K562 (cell line): ENCODE data around the gene MYO9A. TPM values are rescaled to one million over a fixed set of nuclear protein-coding genes. Genes with fewer than 3 reads are reported as not detected.

Source experiments
- ATAC-seq: fragments of 200-7000 bp; cut with Tn5 transposase; 3 replicates; pipeline ENCODE4 v1.9.1; 2020; ENCODE audit warnings: moderate library complexity
- BruUV-seq: library from RNA; stranded (reverse); fragments of 400-500 nt; replicated peaks from 2 replicates; lab custom pipeline; 2021; lab: Mats Ljungman, UMichigan
- CTCF ChIA-PET: fragments of 300-600 bp; formaldehyde crosslinking; extraction: SDS; loops from one replicate; lab custom pipeline; 2021; ENCODE audit warnings: low intra/inter-chr PET ratio; lab: Yijun Ruan, JAX
- POLR2A ChIA-PET: fragments of 300-600, 350-650 bp; sonication (Branson Sonifier 250); formaldehyde crosslinking; extraction: SDS; loops from one replicate; lab custom pipeline; 2021; ENCODE audit warnings: antibody characterized with exemption, inconsistent platforms; lab: Yijun Ruan, JAX
- DNase-seq, 4 experiments: peaks; one replicate each; pipeline versions ENCODE4 v3.0.0 to v3.0.0-alpha.2; 2011 to 2018; ENCODE audit warnings: low spot score in 3 of 4, mixed read lengths in 3 of 4; ENCODE audit errors: extremely low read depth in 1 of 4
- FAIRE-seq: peaks from 2 replicates; lab custom pipeline; 2011; peaks lifted over from hg19 to GRCh38; lab: Jason Lieb, UNC
- H2AFZ ChIP-seq: 2 replicates; pipeline ENCODE4 v1.6.0; 2011; ENCODE audit warnings: low read depth, low read length, control low read depth, inconsistent platforms
- H3K27ac ChIP-seq: fragments of 200-600 bp; 3 replicates; pipeline ENCODE4 v1.8.0; 2011; ENCODE audit warnings: low read depth, mild to moderate bottlenecking, control low read depth, inconsistent platforms, low read length, moderate library complexity, mixed read lengths; ENCODE audit errors: extremely low read depth
- H3K27me3 ChIP-seq, 2 experiments: fragments of 300-600 bp in 1 of 2; 2 replicates in 1 of 2; 3 replicates in 1 of 2; pipeline versions ENCODE4 v1.6.0 to v1.8.0; 2011; ENCODE audit warnings: inconsistent platforms in 2 of 2, low read length in 2 of 2, mild to moderate bottlenecking in 1 of 2, mixed read lengths in 1 of 2, moderate library complexity in 1 of 2; ENCODE audit not compliant: control insufficient read depth in 2 of 2, insufficient read depth in 2 of 2
- H3K36me3 ChIP-seq: fragments of 300-600 bp; 3 replicates; pipeline ENCODE4 v1.8.0; 2011; ENCODE audit warnings: mild to moderate bottlenecking, low read length, inconsistent platforms; ENCODE audit not compliant: control insufficient read depth, insufficient read depth
- H3K4me1 ChIP-seq, 2 experiments: fragments of 200-600 bp in 1 of 2; replicated peaks in 1 of 2; 2 replicates in 1 of 2; 3 replicates in 1 of 2; pipeline versions ENCODE4 v1.5.1 to v1.8.0; 2011; ENCODE audit warnings: inconsistent platforms in 2 of 2, low read length in 2 of 2, mild to moderate bottlenecking in 1 of 2, mixed read lengths in 1 of 2, moderate library complexity in 1 of 2; ENCODE audit not compliant: control insufficient read depth in 2 of 2, insufficient read depth in 2 of 2
- H3K4me2 ChIP-seq: 2 replicates; pipeline ENCODE4 v1.6.1; 2011; ENCODE audit warnings: low read length, control low read depth, inconsistent platforms, mixed read lengths; ENCODE audit not compliant: insufficient read depth
- H3K4me3 ChIP-seq: fragments of 200-600 bp; sonication (generic), shearing (Covaris generic); 2 replicates; pipeline ENCODE4 v1.5.1; 2016; ENCODE audit warnings: control low read depth, inconsistent platforms
- H3K79me2 ChIP-seq: fragments of 200-600 bp; 3 replicates; pipeline ENCODE4 v1.8.0; 2011; ENCODE audit warnings: low read length, inconsistent platforms; ENCODE audit not compliant: control insufficient read depth, insufficient read depth
- H3K9ac ChIP-seq, 2 experiments: 2 replicates each; pipeline versions ENCODE4 v1.6.0 to v1.6.1; 2011; ENCODE audit warnings: low read depth in 2 of 2, low read length in 2 of 2, control low read depth in 1 of 2, inconsistent platforms in 1 of 2, mild to moderate bottlenecking in 1 of 2, mixed read lengths in 1 of 2; ENCODE audit not compliant: insufficient read depth in 1 of 2
- H3K9me1 ChIP-seq: one replicate; pipeline ENCODE4 v1.6.0; 2011; ENCODE audit warnings: inconsistent platforms, mild to moderate bottlenecking, low read length, moderate library complexity; ENCODE audit not compliant: control insufficient read depth, insufficient read depth
- H3K9me3 ChIP-seq: replicated peaks from 2 replicates; pipeline ENCODE4 v1.5.1; 2011; ENCODE audit warnings: low read depth, low read length, inconsistent platforms; ENCODE audit not compliant: control insufficient read depth, insufficient read depth
- H4K20me1 ChIP-seq: replicated peaks from 2 replicates; pipeline ENCODE4 v1.6.1; 2011; ENCODE audit warnings: low read length, inconsistent platforms, mixed read lengths; ENCODE audit not compliant: control insufficient read depth, insufficient read depth
- HNRNPUL1 ChIP-seq: fragments of 200-400 bp; formaldehyde crosslinking; IDR thresholded peaks from 2 replicates; pipeline ENCODE4 v1.6.1; 2017; ENCODE audit warnings: low read length
- KLF6 ChIP-seq: fragments of 250-450 bp; sonication (Bioruptor Pico); IDR thresholded peaks from 2 replicates; pipeline ENCODE4 v1.4.0; 2020; ENCODE audit warnings: mild to moderate bottlenecking, moderate library complexity, borderline replicate concordance
- NFXL1 ChIP-seq: fragments of 450-650 bp; formaldehyde crosslinking; IDR thresholded peaks from 2 replicates; pipeline ENCODE4 v1.4.0; 2021; ENCODE audit warnings: mild to moderate bottlenecking
- YY1 ChIP-seq, 3 experiments: IDR thresholded peaks; 2 replicates each; pipeline ENCODE4 v1.6.1; 2011; ENCODE audit warnings: low read length in 2 of 3, mild to moderate bottlenecking in 2 of 3, moderate library complexity in 2 of 3, borderline replicate concordance in 1 of 3, control low read depth in 1 of 3, low read depth in 1 of 3; ENCODE audit not compliant: insufficient read depth in 3 of 3, insufficient replicate concordance in 2 of 3, control insufficient read depth in 1 of 3, insufficient read length in 1 of 3; ENCODE audit errors: extremely low read depth in 1 of 3
- ZNF384 ChIP-seq: IDR thresholded peaks from 2 replicates; pipeline ENCODE4 v1.6.1; 2012; ENCODE audit warnings: low read depth, low read length, improper control_type of control experiment
- WGBS: fragments of 100-300 bp; shearing (Covaris generic); methylation state at CpG from one replicate; pipeline ENCODE4 v1.1.6; 2016; ENCODE audit warnings: low coverage, mixed read lengths; ENCODE audit not compliant: insufficient coverage; ENCODE audit errors: missing lambda C conversion rate; 5-methylcytosine and 5-hydroxymethylcytosine counted together
- in situ Hi-C: fragments of 300-500 bp; cut with MboI; formaldehyde crosslinking; loops from 4 replicates; pipeline ENCODE4 v1.15.0; 2018; ENCODE audit warnings: inconsistent platforms, mixed read lengths
- intact Hi-C: fragments of 100-400 bp; cut with micrococcal nuclease; formaldehyde crosslinking; loops from 2 replicates; pipeline ENCODE4 v1.14.2; 2022
- polyA plus RNA-seq, 8 experiments: library from polyadenylated mRNA; depleted of rRNA in 4 of 8; stranded (reverse) in 5 of 8; unstranded in 3 of 8; fragments of >200 nt; fragmentation: Nextera tagmentation in 2 of 8; fragmentation: Illumina TruSeq in 1 of 8; extraction: Ambion mirVana in 2 of 8; extraction: Trizol in 1 of 8; gene quantifications; 2 replicates each; pipeline versions ENCODE4 v1.2.1 to v1.2.3, GENCODE V29; 2011 to 2014; ENCODE audit warnings: inconsistent platforms in 1 of 8, missing spikeins in 1 of 8
- total RNA-seq, 7 experiments: library from RNA; depleted of rRNA in 6 of 7; stranded (reverse); fragments of >200 nt in 6 of 7; fragmentation: Illumina TruSeq in 2 of 7; extraction: Trizol in 2 of 7; gene quantifications; 2 replicates each; pipeline versions ENCODE4 v1.2.1 to v1.2.3, GENCODE V29; 2011 to 2021; ENCODE audit warnings: low replicate concordance in 1 of 7
- TF ChIP-seq, protein P1 (sequence below): fragments of 450-650 bp; formaldehyde crosslinking; IDR thresholded peaks from 2 replicates; pipeline ENCODE4 v1.4.0; 2022; ENCODE audit warnings: missing genetic modification characterization
- TF ChIP-seq, protein P2 (sequence below), 2 experiments: IDR thresholded peaks; 2 replicates each; pipeline ENCODE4 v1.6.1; 2012; ENCODE audit warnings: improper control_type of control experiment in 2 of 2, low read depth in 2 of 2, low read length in 2 of 2, borderline replicate concordance in 1 of 2
- TF ChIP-seq, protein P3 (sequence below): fragments of 250-450 bp; sonication (Bioruptor Pico); IDR thresholded peaks from 2 replicates; pipeline ENCODE4 v1.4.0; 2020; ENCODE audit warnings: mild to moderate bottlenecking, moderate library complexity, borderline replicate concordance
- TF ChIP-seq, protein P4 (sequence below): fragments of 250-450 bp; sonication (Bioruptor Pico); IDR thresholded peaks from 2 replicates; pipeline ENCODE4 v1.8.0; 2021; ENCODE audit warnings: borderline replicate concordance, mild to moderate bottlenecking, moderate library complexity; ENCODE audit not compliant: poor library complexity, severe bottlenecking
- TF ChIP-seq, protein P5 (sequence below), 2 experiments: fragments of 150-350 bp in 1 of 2; IDR thresholded peaks; 2 replicates each; pipeline ENCODE4 v1.6.1; 2012 to 2016; ENCODE audit warnings: low read depth in 2 of 2, low read length in 2 of 2, mild to moderate bottlenecking in 1 of 2, moderate library complexity in 1 of 2

The MYO9A gene
- total and polyA plus RNA-seq, 9 of the 15 experiments (the other 6 are each of a cell fraction or from before 2014, with no cell fraction given) = 1.9 to 15.4 (median 5.8) TPM

DNA sequence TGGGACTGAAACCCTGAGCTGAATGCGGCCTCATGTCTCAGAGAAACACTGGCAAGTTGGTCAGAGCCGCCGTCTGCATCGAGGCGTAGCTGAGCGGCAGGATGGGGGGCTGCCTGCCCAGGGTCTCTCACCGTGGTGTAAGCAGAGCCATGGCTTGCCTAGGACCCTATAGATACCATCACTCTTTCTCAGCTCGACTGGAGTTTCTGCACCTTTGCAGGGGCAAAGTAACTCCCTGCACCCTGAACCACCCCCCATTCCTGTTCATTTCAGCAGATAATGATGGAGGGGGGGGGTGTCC lies 336.0 kb downstream of the MYO9A start:
- Histone ChIP-seq H3K36me3 (no peaks in the 10 kb centered on the region), H3K9ac (no peak overlapping the region), H3K9me1 (no peaks in the 10 kb centered on the region), H4K20me1 (peaks cover 4% of the 10 kb centered on the region; the same call in 1 of the 2 replicates), H3K4me1 (no peaks in the 10 kb centered on the region), H3K79me2 (no peaks in the 10 kb centered on the region), H2AFZ (no peak overlapping the region), H3K9me3 (no peaks in the 10 kb centered on the region), H3K4me3 (no peak overlapping the region), H3K27ac (no peak overlapping the region), H3K4me2 (no peak overlapping the region), H3K27me3 (peaks cover 32 to 44% of the 10 kb centered on the region in 2 experiments)
- DNase-seq (no peak), FAIRE-seq (no peak), ATAC-seq (no peak)
- in situ Hi-C loops (no loop called here), intact Hi-C loops (loop anchor here (5.0 kb wide), 1 partner anchor 375 kb away; no protein-coding TSS in a partner anchor)
- CTCF ChIA-PET = interaction anchor here (1.4 kb wide), 1 partner anchor 373 kb away, joined by 6 read pairs; no protein-coding TSS in a partner anchor
- POLR2A ChIA-PET = no interaction called here
- 0% methylated on average over 8 of the region's 8 CpGs for WGBS
- no TSS peak for BruUV-seq
- TF ChIP-seq NFXL1 (CRISPR knock-in tag) = no peak
- TF ChIP-seq YY1 (IDR thresholded peaks at IDR 0.05; ENCODE audit: borderline replicate concordance in 1 of 3, control insufficient read depth in 1 of 3, extremely low read depth in 1 of 3, insufficient read depth in 3 of 3, insufficient read length in 1 of 3, insufficient replicate concordance in 2 of 3, low read depth in 1 of 3, low read length in 2 of 3) = no peak
- TF ChIP-seq, protein P1, sequence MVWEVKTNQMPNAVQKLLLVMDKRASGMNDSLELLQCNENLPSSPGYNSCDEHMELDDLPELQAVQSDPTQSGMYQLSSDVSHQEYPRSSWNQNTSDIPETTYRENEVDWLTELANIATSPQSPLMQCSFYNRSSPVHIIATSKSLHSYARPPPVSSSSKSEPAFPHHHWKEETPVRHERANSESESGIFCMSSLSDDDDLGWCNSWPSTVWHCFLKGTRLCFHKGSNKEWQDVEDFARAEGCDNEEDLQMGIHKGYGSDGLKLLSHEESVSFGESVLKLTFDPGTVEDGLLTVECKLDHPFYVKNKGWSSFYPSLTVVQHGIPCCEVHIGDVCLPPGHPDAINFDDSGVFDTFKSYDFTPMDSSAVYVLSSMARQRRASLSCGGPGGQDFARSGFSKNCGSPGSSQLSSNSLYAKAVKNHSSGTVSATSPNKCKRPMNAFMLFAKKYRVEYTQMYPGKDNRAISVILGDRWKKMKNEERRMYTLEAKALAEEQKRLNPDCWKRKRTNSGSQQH (CRISPR knock-in tag) = no peak
- no peak for TF ChIP-seq ZNF384
- no peak for TF ChIP-seq KLF6 (CRISPR knock-in tag)
- TF ChIP-seq HNRNPUL1 = no peak
- TF ChIP-seq, protein P2, sequence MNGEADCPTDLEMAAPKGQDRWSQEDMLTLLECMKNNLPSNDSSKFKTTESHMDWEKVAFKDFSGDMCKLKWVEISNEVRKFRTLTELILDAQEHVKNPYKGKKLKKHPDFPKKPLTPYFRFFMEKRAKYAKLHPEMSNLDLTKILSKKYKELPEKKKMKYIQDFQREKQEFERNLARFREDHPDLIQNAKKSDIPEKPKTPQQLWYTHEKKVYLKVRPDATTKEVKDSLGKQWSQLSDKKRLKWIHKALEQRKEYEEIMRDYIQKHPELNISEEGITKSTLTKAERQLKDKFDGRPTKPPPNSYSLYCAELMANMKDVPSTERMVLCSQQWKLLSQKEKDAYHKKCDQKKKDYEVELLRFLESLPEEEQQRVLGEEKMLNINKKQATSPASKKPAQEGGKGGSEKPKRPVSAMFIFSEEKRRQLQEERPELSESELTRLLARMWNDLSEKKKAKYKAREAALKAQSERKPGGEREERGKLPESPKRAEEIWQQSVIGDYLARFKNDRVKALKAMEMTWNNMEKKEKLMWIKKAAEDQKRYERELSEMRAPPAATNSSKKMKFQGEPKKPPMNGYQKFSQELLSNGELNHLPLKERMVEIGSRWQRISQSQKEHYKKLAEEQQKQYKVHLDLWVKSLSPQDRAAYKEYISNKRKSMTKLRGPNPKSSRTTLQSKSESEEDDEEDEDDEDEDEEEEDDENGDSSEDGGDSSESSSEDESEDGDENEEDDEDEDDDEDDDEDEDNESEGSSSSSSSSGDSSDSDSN (IDR thresholded peaks at IDR 0.05; ENCODE audit: borderline replicate concordance in 1 of 2, low read depth in 2 of 2, low read length in 2 of 2) = no peak
- TF ChIP-seq, protein P3, sequence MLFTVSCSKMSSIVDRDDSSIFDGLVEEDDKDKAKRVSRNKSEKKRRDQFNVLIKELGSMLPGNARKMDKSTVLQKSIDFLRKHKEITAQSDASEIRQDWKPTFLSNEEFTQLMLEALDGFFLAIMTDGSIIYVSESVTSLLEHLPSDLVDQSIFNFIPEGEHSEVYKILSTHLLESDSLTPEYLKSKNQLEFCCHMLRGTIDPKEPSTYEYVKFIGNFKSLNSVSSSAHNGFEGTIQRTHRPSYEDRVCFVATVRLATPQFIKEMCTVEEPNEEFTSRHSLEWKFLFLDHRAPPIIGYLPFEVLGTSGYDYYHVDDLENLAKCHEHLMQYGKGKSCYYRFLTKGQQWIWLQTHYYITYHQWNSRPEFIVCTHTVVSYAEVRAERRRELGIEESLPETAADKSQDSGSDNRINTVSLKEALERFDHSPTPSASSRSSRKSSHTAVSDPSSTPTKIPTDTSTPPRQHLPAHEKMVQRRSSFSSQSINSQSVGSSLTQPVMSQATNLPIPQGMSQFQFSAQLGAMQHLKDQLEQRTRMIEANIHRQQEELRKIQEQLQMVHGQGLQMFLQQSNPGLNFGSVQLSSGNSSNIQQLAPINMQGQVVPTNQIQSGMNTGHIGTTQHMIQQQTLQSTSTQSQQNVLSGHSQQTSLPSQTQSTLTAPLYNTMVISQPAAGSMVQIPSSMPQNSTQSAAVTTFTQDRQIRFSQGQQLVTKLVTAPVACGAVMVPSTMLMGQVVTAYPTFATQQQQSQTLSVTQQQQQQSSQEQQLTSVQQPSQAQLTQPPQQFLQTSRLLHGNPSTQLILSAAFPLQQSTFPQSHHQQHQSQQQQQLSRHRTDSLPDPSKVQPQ = no peak
- TF ChIP-seq, protein P4, sequence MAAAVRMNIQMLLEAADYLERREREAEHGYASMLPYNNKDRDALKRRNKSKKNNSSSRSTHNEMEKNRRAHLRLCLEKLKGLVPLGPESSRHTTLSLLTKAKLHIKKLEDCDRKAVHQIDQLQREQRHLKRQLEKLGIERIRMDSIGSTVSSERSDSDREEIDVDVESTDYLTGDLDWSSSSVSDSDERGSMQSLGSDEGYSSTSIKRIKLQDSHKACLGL = no peak
- TF ChIP-seq, protein P5, sequence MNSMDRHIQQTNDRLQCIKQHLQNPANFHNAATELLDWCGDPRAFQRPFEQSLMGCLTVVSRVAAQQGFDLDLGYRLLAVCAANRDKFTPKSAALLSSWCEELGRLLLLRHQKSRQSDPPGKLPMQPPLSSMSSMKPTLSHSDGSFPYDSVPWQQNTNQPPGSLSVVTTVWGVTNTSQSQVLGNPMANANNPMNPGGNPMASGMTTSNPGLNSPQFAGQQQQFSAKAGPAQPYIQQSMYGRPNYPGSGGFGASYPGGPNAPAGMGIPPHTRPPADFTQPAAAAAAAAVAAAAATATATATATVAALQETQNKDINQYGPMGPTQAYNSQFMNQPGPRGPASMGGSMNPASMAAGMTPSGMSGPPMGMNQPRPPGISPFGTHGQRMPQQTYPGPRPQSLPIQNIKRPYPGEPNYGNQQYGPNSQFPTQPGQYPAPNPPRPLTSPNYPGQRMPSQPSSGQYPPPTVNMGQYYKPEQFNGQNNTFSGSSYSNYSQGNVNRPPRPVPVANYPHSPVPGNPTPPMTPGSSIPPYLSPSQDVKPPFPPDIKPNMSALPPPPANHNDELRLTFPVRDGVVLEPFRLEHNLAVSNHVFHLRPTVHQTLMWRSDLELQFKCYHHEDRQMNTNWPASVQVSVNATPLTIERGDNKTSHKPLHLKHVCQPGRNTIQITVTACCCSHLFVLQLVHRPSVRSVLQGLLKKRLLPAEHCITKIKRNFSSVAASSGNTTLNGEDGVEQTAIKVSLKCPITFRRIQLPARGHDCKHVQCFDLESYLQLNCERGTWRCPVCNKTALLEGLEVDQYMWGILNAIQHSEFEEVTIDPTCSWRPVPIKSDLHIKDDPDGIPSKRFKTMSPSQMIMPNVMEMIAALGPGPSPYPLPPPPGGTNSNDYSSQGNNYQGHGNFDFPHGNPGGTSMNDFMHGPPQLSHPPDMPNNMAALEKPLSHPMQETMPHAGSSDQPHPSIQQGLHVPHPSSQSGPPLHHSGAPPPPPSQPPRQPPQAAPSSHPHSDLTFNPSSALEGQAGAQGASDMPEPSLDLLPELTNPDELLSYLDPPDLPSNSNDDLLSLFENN (IDR thresholded peaks at IDR 0.05; ENCODE audit: low read depth in 2 of 2, low read length in 2 of 2) = no peak
